ENCODE measurements around the gene KRTAP12-1.
"Not testable (repeated sequence)": the region's sequence is repeated elsewhere in the genome, so short reads cannot be mapped to it uniquely, and the experiment has no call there.

Gene KRTAP12-1

DNA sequence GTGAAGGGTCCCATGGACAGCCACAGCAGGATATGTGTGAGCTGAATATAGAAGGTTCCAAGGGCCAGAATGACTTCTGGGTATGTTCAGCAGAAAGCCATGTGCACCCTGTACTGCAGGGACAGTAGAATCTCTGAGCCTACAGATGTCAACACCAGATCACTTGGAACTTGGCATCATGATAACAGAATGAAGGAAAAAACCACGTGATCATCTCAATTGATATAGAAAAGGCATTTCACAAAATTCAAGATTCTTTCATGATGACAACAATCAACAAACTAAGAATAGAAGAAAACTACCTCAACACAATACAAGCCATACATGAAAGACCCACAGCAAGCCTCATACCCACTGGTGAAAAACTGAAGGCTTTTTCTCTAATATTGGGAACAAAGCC, 14.4 kb downstream of the KRTAP12-1 start:
- DNase-seq (ENCODE audit: low read depth) = no peak

- DNase-seq (ENCODE audit: low read depth) = no peak
Observed at GRCh38 chr21:44666401-44667320, 15.3 kb downstream of the KRTAP12-1 start, which contains the start of gene KRTAP12-2. Gene KRTAP12-2, minus strand, starts transcription at chr21:44666927. Its CDS starts 41 bp downstream, at chr21:44666886.

DNA sequence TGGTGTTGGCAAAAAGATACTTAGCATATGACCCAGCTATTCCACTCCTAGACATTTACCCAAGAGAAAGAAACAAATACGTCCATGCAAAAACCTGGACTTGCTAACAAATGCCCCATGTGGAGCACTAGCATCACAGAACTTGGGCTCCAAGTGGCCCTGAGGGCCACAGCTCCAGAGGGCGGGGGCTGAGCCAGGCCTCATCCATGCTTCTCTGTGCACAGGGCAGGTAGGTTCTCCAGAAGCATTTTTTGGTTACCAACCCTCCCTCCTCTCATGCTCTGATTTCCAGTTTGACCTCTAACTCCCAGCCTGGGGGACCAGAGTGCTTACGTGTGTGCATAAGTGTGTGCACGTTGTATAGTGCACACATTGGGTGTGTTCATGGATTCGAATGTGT, 17.3 kb downstream of the KRTAP12-1 start:
- DNase-seq (ENCODE audit: low read depth) = no peak

DNA sequence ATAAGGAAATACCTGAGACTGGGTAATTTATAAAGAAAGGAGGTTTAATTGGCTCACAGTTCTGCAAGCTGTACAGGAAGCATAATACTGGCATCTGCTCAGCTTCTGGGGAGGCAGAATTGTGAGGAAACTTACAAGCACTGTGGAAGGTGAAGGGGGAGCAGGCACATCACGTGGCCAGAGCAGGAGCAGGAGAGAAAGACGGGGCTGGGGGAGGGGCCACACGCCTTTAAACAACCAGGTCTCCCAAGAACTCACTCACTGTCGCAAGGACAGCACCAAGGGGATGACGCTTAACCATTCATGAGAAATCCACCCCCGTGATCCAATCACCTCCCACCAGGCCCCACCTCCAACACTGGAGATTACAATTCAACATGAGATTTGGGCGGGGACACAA, 20.4 kb downstream of the KRTAP12-1 start:
- not testable (repeated sequence) for DNase-seq (ENCODE audit: low read depth)

GRCh38 chr21:44658913-44659595, 22.9 kb downstream of the KRTAP12-1 start:
- DNase-seq (ENCODE audit: low read depth) = no peak

DNA sequence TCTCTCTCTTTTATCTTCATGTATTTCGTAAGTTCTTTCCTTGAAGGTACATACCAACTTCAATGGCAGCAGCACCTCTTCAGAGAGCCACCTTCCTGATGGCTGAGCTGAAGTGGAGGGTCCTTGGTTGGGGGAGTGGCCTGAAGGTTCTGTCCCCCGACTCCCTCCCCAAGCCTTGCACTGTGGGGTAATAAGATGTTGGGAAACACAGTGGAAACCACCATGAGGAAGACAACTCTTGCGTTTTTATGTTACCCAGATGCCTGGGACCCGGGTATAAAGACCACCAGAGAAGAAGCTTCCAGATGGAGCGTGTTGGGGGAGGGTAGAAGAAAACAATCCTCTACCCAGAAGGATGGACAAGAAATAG, 23.4 kb downstream of the KRTAP12-1 start:
- DNase-seq (ENCODE audit: low read depth) = no peak

DNA sequence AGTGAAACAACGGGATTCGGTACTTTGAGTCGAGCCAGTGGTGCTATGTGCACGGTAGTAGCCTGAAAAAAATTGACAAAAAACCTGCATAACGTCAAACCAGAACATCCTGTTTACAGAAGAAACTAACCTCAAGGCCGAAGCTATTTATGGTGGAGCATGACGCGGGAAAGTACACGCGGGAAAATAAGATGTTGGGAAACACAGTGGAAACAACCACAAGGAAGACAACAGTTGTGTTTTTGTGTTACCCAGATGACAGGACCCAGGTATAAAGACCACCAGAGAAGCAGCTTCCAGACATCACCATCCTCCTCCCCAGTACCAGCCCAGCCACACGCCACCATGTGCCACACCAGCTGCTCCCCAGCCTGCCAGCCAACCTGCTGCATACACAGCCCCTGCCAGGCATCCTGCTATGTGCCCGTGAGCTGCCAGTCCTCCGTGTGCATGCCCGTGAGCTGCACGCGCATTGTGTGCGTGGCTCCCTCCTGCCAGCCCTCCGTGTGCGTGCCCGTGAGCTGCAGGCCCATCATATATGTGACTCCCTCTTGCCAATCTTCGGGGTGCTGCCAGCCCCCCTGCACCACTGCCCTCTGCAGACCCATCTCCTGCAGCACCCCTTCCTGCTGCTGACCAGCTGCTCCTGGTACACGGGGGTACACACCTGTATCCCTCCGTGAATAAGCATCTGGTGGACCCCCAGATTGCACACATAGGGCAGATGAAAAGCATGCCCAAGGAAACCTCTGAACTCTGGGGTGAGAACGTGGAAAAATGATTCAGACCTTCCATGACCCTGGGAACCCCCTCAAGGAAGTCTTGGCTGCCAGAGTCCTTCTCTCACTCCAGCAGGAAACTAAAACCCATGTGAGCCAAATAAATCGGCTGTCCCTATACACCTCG, 24.1 kb downstream of the KRTAP12-1 start, which contains the start of gene KRTAP12-3:
Gene KRTAP12-3, plus strand, starts transcription at position 298 of the 906 bp plus-strand sequence. Its CDS starts 48 bp downstream, at position 346.
- DNase-seq (ENCODE audit: low read depth) = no peak

DNA sequence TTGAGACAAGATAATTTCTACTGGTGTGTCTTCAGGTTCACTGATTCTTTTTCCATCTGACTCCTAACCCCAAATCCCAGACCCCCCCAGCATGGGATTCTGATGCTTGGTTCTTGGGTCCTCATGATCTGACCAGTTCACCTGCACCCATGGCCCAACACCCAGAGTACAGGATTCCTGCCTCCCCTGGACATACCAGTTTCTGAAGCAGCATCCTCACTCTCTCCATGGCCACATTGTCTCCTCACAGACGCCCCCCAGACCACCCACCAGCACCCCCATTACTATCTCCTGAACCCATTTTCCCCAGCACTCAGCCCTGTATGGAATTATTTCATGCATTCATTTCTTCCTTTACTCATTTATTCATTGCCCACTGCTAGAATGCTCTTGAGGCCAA, 25.1 kb downstream of the KRTAP12-1 start:
- DNase-seq (ENCODE audit: low read depth) = no peak

DNA sequence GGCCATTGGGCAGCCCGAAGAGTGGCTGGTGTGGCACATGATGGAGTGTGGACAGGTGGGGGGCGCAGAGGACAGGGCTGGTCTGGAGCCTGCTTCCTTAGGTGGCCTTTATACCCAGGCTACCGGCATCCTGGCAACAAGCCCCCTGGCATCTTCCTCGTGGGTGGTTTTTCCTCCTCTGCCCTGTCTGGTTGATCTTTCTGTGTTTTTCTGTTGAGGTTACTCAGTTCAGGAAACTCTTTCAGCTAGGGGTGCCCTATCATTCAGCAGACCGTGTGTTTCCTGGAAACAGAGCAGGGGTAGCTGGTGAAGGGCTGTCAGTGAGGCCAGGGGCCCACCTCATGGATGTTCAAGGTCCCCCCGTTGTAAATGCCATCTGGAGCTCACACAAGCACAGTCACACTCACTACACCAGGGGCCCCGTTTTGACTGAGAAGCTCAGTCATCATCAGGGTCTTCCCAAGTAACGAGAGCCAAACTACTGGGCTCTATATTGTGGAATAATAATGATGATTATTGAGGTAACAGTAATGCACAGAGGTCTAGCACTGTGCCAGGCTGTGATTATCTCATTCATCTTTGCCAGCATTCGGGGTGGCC, 27.3 kb downstream of the KRTAP12-1 start, which contains the start of gene KRTAP12-4:
Gene KRTAP12-4, minus strand, starts transcription at position 84 of the 600 bp plus-strand sequence. Its CDS starts 45 bp downstream, at position 39.
- no peak for DNase-seq (ENCODE audit: low read depth)

DNA sequence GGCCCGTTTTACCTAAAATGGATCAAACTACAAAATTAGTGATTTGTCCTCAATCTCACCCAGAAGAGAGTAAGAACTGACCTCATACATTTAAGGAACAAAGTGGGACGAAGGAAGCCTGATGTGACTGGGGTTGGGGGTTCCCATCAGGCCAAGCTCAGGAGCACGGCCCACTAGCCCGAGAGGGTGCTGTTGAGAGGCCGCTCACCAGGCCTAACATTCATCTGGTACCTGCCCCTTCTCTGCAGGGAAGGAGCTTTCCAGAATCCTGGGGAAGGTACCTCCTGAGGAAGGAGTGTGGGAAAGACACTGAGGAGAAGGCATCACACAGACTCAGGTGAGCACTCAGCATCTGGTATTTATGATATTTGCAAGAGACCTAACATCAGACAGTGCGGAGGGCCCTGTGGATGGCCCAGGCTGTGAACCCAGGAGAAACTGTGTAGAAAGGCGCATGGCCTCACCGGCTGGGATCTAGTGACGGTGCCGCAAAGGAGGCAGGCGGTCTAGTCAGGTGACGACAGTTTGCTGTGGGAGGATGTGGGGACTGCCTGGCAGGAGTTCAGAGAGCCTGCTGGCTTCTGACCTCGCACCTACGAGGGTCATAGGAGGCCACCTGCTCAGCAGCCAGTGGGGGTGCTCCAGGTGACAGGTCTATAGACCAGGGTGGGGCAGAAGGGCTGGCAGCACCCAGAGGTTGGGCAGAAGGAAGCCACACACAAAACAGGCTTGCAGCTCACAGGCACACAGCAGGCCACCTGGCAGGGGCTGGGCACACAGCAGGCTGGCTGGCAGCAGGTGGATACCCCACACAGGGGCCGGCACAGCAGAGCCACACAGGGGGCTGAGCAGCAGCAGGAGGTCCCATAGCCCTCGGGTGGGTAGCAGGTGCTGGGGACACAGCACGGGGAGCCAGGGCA, 28.0 kb downstream of the KRTAP12-1 start:
- DNase-seq (ENCODE audit: low read depth) = no peak

GRCh38 chr21:44653123-44653522, 28.8 kb downstream of the KRTAP12-1 start:
- no peak for DNase-seq (ENCODE audit: low read depth)

- DNase-seq (ENCODE audit: low read depth) = no peak
Observed at GRCh38 chr21:44650973-44651675, 30.8 kb downstream of the KRTAP12-1 start.

DNA sequence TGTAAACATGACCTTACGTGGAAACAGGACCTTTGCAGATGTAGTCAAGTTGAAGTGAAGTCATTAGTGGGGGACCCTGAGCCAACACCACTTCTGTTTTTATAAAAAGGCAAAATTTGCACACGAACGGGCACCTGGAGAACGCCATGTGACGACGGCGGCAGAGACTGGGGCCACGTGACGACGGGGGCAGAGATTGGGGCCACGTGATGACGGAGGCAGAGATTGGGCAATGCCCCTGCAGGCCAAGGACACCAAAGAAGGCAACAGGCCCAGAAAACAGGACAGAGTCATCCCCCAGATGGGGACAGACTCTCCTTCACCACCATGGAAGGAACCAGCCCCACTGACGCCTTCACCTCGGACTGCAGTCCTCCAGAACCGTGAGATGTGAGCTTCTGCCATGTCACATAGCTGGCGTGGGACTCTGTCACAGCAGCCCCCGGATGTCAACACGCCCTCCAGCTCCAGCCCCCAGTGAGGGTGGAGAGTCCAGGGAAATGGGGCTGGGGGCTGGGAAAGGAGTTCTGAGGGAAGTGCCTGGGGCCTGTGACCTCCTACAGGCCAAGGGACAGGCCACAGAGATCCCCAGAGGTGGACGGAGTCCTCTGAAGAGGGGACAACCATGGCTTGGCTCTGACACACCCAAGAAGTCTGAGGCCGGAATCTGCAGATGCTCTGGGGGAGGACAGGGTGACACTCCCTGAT, 31.5 kb downstream of the KRTAP12-1 start:
- DNase-seq (ENCODE audit: low read depth) = no peak

- DNase-seq (ENCODE audit: low read depth) = no peak
Observed at GRCh38 chr21:44649521-44650100, 32.4 kb downstream of the KRTAP12-1 start.

DNA sequence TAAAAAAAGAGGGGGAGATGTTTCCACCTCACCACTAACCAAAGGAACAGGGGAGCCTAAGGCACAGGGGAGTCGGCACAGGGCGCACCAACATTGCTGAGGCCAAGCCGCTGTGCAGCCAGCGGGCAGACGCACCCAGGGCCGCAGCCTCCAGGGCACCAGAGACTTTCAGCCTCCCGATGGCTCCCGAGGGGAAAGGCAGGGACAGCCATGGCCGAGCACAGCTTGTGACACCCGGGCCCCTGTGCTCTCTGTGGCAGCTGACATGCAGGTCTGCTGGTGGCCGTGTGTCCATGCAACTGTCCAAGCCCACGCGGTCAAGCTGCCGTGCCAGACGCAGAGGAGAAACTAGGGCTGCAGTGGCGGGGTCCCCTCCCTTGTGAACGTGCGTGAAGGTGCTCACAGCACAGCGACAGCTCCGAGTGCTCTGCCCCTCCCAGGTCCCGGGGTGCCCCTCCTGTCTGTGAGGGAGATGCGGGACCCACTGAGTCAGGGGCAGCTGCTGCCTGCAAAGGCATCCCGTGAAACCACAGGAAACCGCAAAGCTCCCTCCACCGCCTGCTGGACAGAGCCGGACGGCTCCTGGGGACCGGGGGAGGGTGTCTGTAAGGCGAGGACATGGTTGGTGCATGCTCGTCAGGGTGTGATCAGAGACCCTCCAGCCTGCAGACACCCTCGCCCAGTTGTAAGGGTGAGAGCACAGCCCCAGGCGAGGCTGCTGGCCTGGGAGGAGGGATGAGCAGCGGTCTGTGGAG, 33.2 kb downstream of the KRTAP12-1 start:
- no peak for DNase-seq (ENCODE audit: low read depth)

DNA sequence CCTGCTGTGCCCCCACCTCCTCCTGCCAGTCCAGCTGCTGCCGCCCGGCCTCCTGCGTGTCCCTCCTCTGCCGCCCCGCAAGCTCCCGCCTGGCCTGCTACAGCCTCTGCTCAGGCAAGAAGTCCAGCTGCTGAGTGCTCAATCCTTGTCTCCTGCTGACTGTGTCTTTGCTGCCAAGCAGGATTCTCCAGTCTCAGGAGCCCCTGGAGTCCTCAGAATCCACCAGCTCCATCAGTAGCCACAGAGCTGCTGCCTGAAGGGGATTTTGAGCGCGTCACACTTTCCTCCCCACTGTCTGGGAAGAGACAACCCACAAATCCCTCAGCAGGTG, 34.8 kb downstream of the KRTAP12-1 start:
- no peak for DNase-seq (ENCODE audit: low read depth)

- DNase-seq (ENCODE audit: low read depth) = not testable (repeated sequence)
Observed at GRCh38 chr21:44646366-44647221, 35.4 kb downstream of the KRTAP12-1 start, which contains the start of gene KRTAP10-11. Gene KRTAP10-11, plus strand, starts transcription at chr21:44646414. Its CDS starts 45 bp downstream, at chr21:44646459.

All from iris pigment epithelial cell (primary cell).